GM21529 (cell line): ENCODE measurements around the gene ZNF506.
"Not testable (repeated sequence)": the region's sequence is repeated elsewhere in the genome, so short reads cannot be mapped to it uniquely, and the experiment has no call there.

ENCODE experiments used
- ATAC-seq: cut with Tn5 transposase; IDR thresholded peaks from one replicate; pipeline ENCODE4 v1.9.1; 2021; ENCODE audit not compliant: unreplicated experiment

The ZNF506 gene

GRCh38 chr19:19746286-19747213 lies 75.0 kb downstream of the ZNF506 start:
- no peak for ATAC-seq

GRCh38 chr19:19745496-19746285 lies 75.9 kb downstream of the ZNF506 start:
- no peak for ATAC-seq

GRCh38 chr19:19744641-19745040 lies 76.9 kb downstream of the ZNF506 start:
- no peak for ATAC-seq

- ATAC-seq, result not testable (repeated sequence)
These were observed 77.6 kb downstream of the ZNF506 start for GRCh38 chr19:19743921-19744320.

- no peak for ATAC-seq
These were observed 78.4 kb downstream of the ZNF506 start for GRCh38 chr19:19743176-19743575.

- ATAC-seq, result no peak
These were observed 78.8 kb downstream of the ZNF506 start for GRCh38 chr19:19742773-19743172.
